Mammary epithelial cell (primary cell): ENCODE measurements around the gene GPC5.

ENCODE experiments used
- CTCF ChIP-seq, 2 donors: IDR thresholded peaks in 1 of 2; conservative IDR thresholded peaks in 1 of 2; 2 replicates each; pipeline ENCODE4 v1.5.1; 2011 to 2012; ENCODE audit warnings: inconsistent platforms in 2 of 2, low read length in 2 of 2, mild to moderate bottlenecking in 2 of 2, control low read depth in 1 of 2, low read depth in 1 of 2; ENCODE audit not compliant: insufficient read depth in 1 of 2; ENCODE audit errors: extremely low read depth in 1 of 2
- EZH2 ChIP-seq: IDR thresholded peaks from 2 replicates; pipeline ENCODE4 v1.6.1; 2012; ENCODE audit warnings: low read length, inconsistent platforms, borderline replicate concordance

GRCh38 chr13:91882918-91883317 lies 484.5 kb downstream of the GPC5 start:
- TF ChIP-seq CTCF (conservative IDR thresholded peaks at IDR 0.05 in 1 of 2, IDR thresholded peaks at IDR 0.05 in 1 of 2; ENCODE audit: extremely low read depth in 1 of 2, insufficient read depth in 1 of 2, low read depth in 1 of 2, low read length in 2 of 2) (no peak), EZH2 (no peak)
